K562 (cell line): ENCODE measurements around the gene FTSJ3. TPM values are rescaled to one million over a fixed set of nuclear protein-coding genes. Genes with fewer than 3 reads are reported as not detected.
A peak's percentile ranks its signal among the peaks of the same experiment; 100 is the strongest.

Experiments
- ATAC-seq: fragments of 200-7000 bp; cut with Tn5 transposase; 3 replicates; pipeline ENCODE4 v1.9.1; 2020; ENCODE audit warnings: moderate library complexity
- Bru-seq: library from RNA; stranded (reverse); fragments of 400-500 nt; gene quantifications from one replicate; lab custom pipeline; 2021; lab: Mats Ljungman, UMichigan
- BruChase-seq, 2 experiments: library from RNA; stranded (reverse); fragments of 400-500 nt; gene quantifications; one replicate each; lab custom pipeline; 2021; lab: Mats Ljungman, UMichigan
- BruUV-seq: library from RNA; stranded (reverse); fragments of 400-500 nt; replicated peaks from 2 replicates; lab custom pipeline; 2021; lab: Mats Ljungman, UMichigan
- CTCF ChIA-PET: fragments of 300-600 bp; formaldehyde crosslinking; extraction: SDS; loops from one replicate; lab custom pipeline; 2021; ENCODE audit warnings: low intra/inter-chr PET ratio; lab: Yijun Ruan, JAX
- POLR2A ChIA-PET: fragments of 300-600, 350-650 bp; sonication (Branson Sonifier 250); formaldehyde crosslinking; extraction: SDS; loops from one replicate; lab custom pipeline; 2021; ENCODE audit warnings: antibody characterized with exemption, inconsistent platforms; lab: Yijun Ruan, JAX
- DNase-seq, 4 experiments: peaks; one replicate each; pipeline versions ENCODE4 v3.0.0 to v3.0.0-alpha.2; 2011 to 2018; ENCODE audit warnings: low spot score in 3 of 4, mixed read lengths in 3 of 4; ENCODE audit errors: extremely low read depth in 1 of 4
- FAIRE-seq: peaks from 2 replicates; lab custom pipeline; 2011; peaks lifted over from hg19 to GRCh38; lab: Jason Lieb, UNC
- H2AFZ ChIP-seq: 2 replicates; pipeline ENCODE4 v1.6.0; 2011; ENCODE audit warnings: low read depth, low read length, control low read depth, inconsistent platforms
- H3K27ac ChIP-seq: fragments of 200-600 bp; 3 replicates; pipeline ENCODE4 v1.8.0; 2011; ENCODE audit warnings: low read depth, mild to moderate bottlenecking, control low read depth, inconsistent platforms, low read length, moderate library complexity, mixed read lengths; ENCODE audit errors: extremely low read depth
- H3K27me3 ChIP-seq, 2 experiments: fragments of 300-600 bp in 1 of 2; 2 replicates in 1 of 2; 3 replicates in 1 of 2; pipeline versions ENCODE4 v1.6.0 to v1.8.0; 2011; ENCODE audit warnings: inconsistent platforms in 2 of 2, low read length in 2 of 2, mild to moderate bottlenecking in 1 of 2, mixed read lengths in 1 of 2, moderate library complexity in 1 of 2; ENCODE audit not compliant: control insufficient read depth in 2 of 2, insufficient read depth in 2 of 2
- H3K36me3 ChIP-seq: fragments of 300-600 bp; 3 replicates; pipeline ENCODE4 v1.8.0; 2011; ENCODE audit warnings: mild to moderate bottlenecking, low read length, inconsistent platforms; ENCODE audit not compliant: control insufficient read depth, insufficient read depth
- H3K4me1 ChIP-seq, 2 experiments: fragments of 200-600 bp in 1 of 2; replicated peaks in 1 of 2; 2 replicates in 1 of 2; 3 replicates in 1 of 2; pipeline versions ENCODE4 v1.5.1 to v1.8.0; 2011; ENCODE audit warnings: inconsistent platforms in 2 of 2, low read length in 2 of 2, mild to moderate bottlenecking in 1 of 2, mixed read lengths in 1 of 2, moderate library complexity in 1 of 2; ENCODE audit not compliant: control insufficient read depth in 2 of 2, insufficient read depth in 2 of 2
- H3K4me2 ChIP-seq: 2 replicates; pipeline ENCODE4 v1.6.1; 2011; ENCODE audit warnings: low read length, control low read depth, inconsistent platforms, mixed read lengths; ENCODE audit not compliant: insufficient read depth
- H3K4me3 ChIP-seq: fragments of 200-600 bp; sonication (generic), shearing (Covaris generic); 2 replicates; pipeline ENCODE4 v1.5.1; 2016; ENCODE audit warnings: control low read depth, inconsistent platforms
- H3K79me2 ChIP-seq: fragments of 200-600 bp; 3 replicates; pipeline ENCODE4 v1.8.0; 2011; ENCODE audit warnings: low read length, inconsistent platforms; ENCODE audit not compliant: control insufficient read depth, insufficient read depth
- H3K9ac ChIP-seq, 2 experiments: 2 replicates each; pipeline versions ENCODE4 v1.6.0 to v1.6.1; 2011; ENCODE audit warnings: low read depth in 2 of 2, low read length in 2 of 2, control low read depth in 1 of 2, inconsistent platforms in 1 of 2, mild to moderate bottlenecking in 1 of 2, mixed read lengths in 1 of 2; ENCODE audit not compliant: insufficient read depth in 1 of 2
- H3K9me1 ChIP-seq: one replicate; pipeline ENCODE4 v1.6.0; 2011; ENCODE audit warnings: inconsistent platforms, mild to moderate bottlenecking, low read length, moderate library complexity; ENCODE audit not compliant: control insufficient read depth, insufficient read depth
- H3K9me3 ChIP-seq: replicated peaks from 2 replicates; pipeline ENCODE4 v1.5.1; 2011; ENCODE audit warnings: low read depth, low read length, inconsistent platforms; ENCODE audit not compliant: control insufficient read depth, insufficient read depth
- H4K20me1 ChIP-seq: replicated peaks from 2 replicates; pipeline ENCODE4 v1.6.1; 2011; ENCODE audit warnings: low read length, inconsistent platforms, mixed read lengths; ENCODE audit not compliant: control insufficient read depth, insufficient read depth
- CBFB ChIP-seq: sonication (generic); formaldehyde crosslinking; IDR thresholded peaks from 2 replicates; pipeline ENCODE4 v1.4.0; 2020; ENCODE audit warnings: mild to moderate bottlenecking, missing genetic modification reagents
- CHCHD3 ChIP-seq: fragments of 250-450 bp; sonication (Bioruptor Pico); IDR thresholded peaks from 2 replicates; pipeline ENCODE4 v2.1.2; 2022; ENCODE audit warnings: mild to moderate bottlenecking
- CTCF ChIP-seq, 3 experiments: IDR thresholded peaks in 2 of 3; conservative IDR thresholded peaks in 1 of 3; 2 replicates each; pipeline ENCODE4 v1.5.1; 2011 to 2012; ENCODE audit warnings: low read length in 3 of 3, mild to moderate bottlenecking in 3 of 3, control low read depth in 2 of 3, improper control_type of control experiment in 1 of 3, inconsistent platforms in 1 of 3, low read depth in 1 of 3, mixed read lengths in 1 of 3, moderate library complexity in 1 of 3; ENCODE audit not compliant: insufficient read depth in 2 of 3
- KAT8 ChIP-seq: fragments of 450-650 bp; IDR thresholded peaks from 2 replicates; pipeline ENCODE4 v1.6.1; 2016; ENCODE audit warnings: low read depth, mild to moderate bottlenecking
- KLF6 ChIP-seq: fragments of 250-450 bp; sonication (Bioruptor Pico); IDR thresholded peaks from 2 replicates; pipeline ENCODE4 v1.4.0; 2020; ENCODE audit warnings: mild to moderate bottlenecking, moderate library complexity, borderline replicate concordance
- OTX1 ChIP-seq: fragments of 450-650 bp; formaldehyde crosslinking; IDR thresholded peaks from 2 replicates; pipeline ENCODE4 v1.4.0; 2022; ENCODE audit warnings: mild to moderate bottlenecking
- PCBP1 ChIP-seq: fragments of 200-400 bp; formaldehyde crosslinking; IDR thresholded peaks from 2 replicates; pipeline ENCODE4 v1.6.1; 2018; ENCODE audit warnings: mild to moderate bottlenecking, low read depth, low read length; ENCODE audit not compliant: poor library complexity, severe bottlenecking
- PHB ChIP-seq: fragments of 250-450 bp; sonication (Bioruptor Pico); IDR thresholded peaks from 2 replicates; pipeline ENCODE4 v1.5.0; 2021
- PHTF2 ChIP-seq: fragments of 250-450 bp; sonication (Bioruptor Pico); IDR thresholded peaks from 2 replicates; pipeline ENCODE4 v1.5.0; 2021; ENCODE audit warnings: mild to moderate bottlenecking
- POLR2AphosphoS2 ChIP-seq: IDR thresholded peaks from 2 replicates; pipeline ENCODE4 v1.6.1; 2012; ENCODE audit warnings: low read length, improper control_type of control experiment
- PURB ChIP-seq: sonication (generic); formaldehyde crosslinking; IDR thresholded peaks from 2 replicates; pipeline ENCODE4 v1.9.0; 2021; ENCODE audit warnings: low read depth, mild to moderate bottlenecking, missing genetic modification reagents
- SREBF2 ChIP-seq: sonication (generic); formaldehyde crosslinking; IDR thresholded peaks from 2 replicates; pipeline ENCODE4 v1.4.0; 2020; ENCODE audit warnings: mild to moderate bottlenecking, missing genetic modification reagents
- ZC3H4 ChIP-seq: sonication (generic); formaldehyde crosslinking; IDR thresholded peaks from 2 replicates; pipeline ENCODE4 v1.9.0; 2021; ENCODE audit warnings: missing genetic modification reagents, borderline replicate concordance
- ZNF217 ChIP-seq: sonication (generic); formaldehyde crosslinking; IDR thresholded peaks from 2 replicates; pipeline ENCODE4 v1.8.0; 2022; ENCODE audit warnings: mild to moderate bottlenecking, missing genetic modification reagents
- ZNF586 ChIP-seq: fragments of 450-650 bp; formaldehyde crosslinking; conservative IDR thresholded peaks from 2 replicates; pipeline ENCODE4 v1.4.0; 2020; ENCODE audit warnings: mild to moderate bottlenecking, moderate library complexity
- WGBS: fragments of 100-300 bp; shearing (Covaris generic); methylation state at CpG from one replicate; pipeline ENCODE4 v1.1.6; 2016; ENCODE audit warnings: low coverage, mixed read lengths; ENCODE audit not compliant: insufficient coverage; ENCODE audit errors: missing lambda C conversion rate; 5-methylcytosine and 5-hydroxymethylcytosine counted together
- in situ Hi-C: fragments of 300-500 bp; cut with MboI; formaldehyde crosslinking; loops from 4 replicates; pipeline ENCODE4 v1.15.0; 2018; ENCODE audit warnings: inconsistent platforms, mixed read lengths
- intact Hi-C: fragments of 100-400 bp; cut with micrococcal nuclease; formaldehyde crosslinking; loops from 2 replicates; pipeline ENCODE4 v1.14.2; 2022
- long read RNA-seq, 3 experiments: library from polyadenylated mRNA in 2 of 3; library from RNA in 1 of 3; unstranded in 2 of 3; stranded (forward) in 1 of 3; transcript quantifications; one replicate each; pipeline ENCODE4 v2.0.0, GENCODE V29; 2019 to 2022
- polyA minus RNA-seq, 3 experiments: library from RNA; depleted of rRNA, polyadenylated mRNA; stranded (reverse); fragments of >200 nt; gene quantifications; 2 replicates each; pipeline ENCODE4 v1.2.3, GENCODE V29; 2011
- polyA plus RNA-seq, 8 experiments: library from polyadenylated mRNA; depleted of rRNA in 4 of 8; stranded (reverse) in 5 of 8; unstranded in 3 of 8; fragments of >200 nt; fragmentation: Nextera tagmentation in 2 of 8; fragmentation: Illumina TruSeq in 1 of 8; extraction: Ambion mirVana in 2 of 8; extraction: Trizol in 1 of 8; gene quantifications; 2 replicates each; pipeline versions ENCODE4 v1.2.1 to v1.2.3, GENCODE V29; 2011 to 2014; ENCODE audit warnings: inconsistent platforms in 1 of 8, missing spikeins in 1 of 8
- total RNA-seq, 7 experiments: library from RNA; depleted of rRNA in 6 of 7; stranded (reverse); fragments of >200 nt in 6 of 7; fragmentation: Illumina TruSeq in 2 of 7; extraction: Trizol in 2 of 7; gene quantifications; 2 replicates each; pipeline versions ENCODE4 v1.2.1 to v1.2.3, GENCODE V29; 2011 to 2021; ENCODE audit warnings: low replicate concordance in 1 of 7

FTSJ3 gene
- total RNA-seq (2011; cell fraction: chromatin; rRNA removed; ENCODE audit: low replicate concordance): 162 and 231 TPM in 2 replicates
- 125 and 132 TPM in 2 replicates for total RNA-seq (2011; cell fraction: nucleolus; rRNA removed)
- 98.4 and 106 TPM in 2 replicates for total RNA-seq (2011; cell fraction: nucleoplasm; rRNA removed)
- total RNA-seq (2014; rRNA removed) (54.9 and 65.6 TPM in 2 replicates), total RNA-seq (2014; rRNA removed; fragmentation: Illumina TruSeq; extraction: Trizol) (50.1 and 54.0 TPM in 2 replicates), total RNA-seq (2015; rRNA removed; fragmentation: Illumina TruSeq; extraction: Trizol) (60.7 and 62.2 TPM in 2 replicates), total RNA-seq (2021) (46.1 and 51.8 TPM in 2 replicates), polyA plus RNA-seq (2011; rRNA removed) (36.0 and 42.1 TPM in 2 replicates), polyA plus RNA-seq (2014; fragmentation: Illumina TruSeq; extraction: Trizol) (52.6 and 56.6 TPM in 2 replicates), polyA plus RNA-seq (2014; fragmentation: Nextera tagmentation; extraction: Ambion mirVana) (10 to 100 TPM; 18.0 to 49.3 TPM), polyA plus RNA-seq (2014; rRNA removed) (48.5 and 52.4 TPM in 2 replicates), polyA minus RNA-seq (2011; rRNA and poly(A)+ RNA removed) (51.5 and 77.3 TPM in 2 replicates), Bru-seq, nascent RNA (percentile 89 among the genes with signal in this experiment), BruChase-seq, experiment 1, labeled RNA remaining after a 2-hour chase (percentile 82 among the genes with signal in this experiment), BruChase-seq, experiment 2, labeled RNA remaining after a 6-hour chase (percentile 88 among the genes with signal in this experiment)
- 33.3 and 42.2 TPM in 2 replicates for polyA plus RNA-seq (2011; cell fraction: cytosol; rRNA removed)
- 46.6 and 60.4 TPM in 2 replicates for polyA plus RNA-seq (2011; cell fraction: nucleus; rRNA removed)
- polyA plus RNA-seq (2012): 23.3 and 47.3 TPM in 2 replicates
- 20.1 and 38.2 TPM in 2 replicates for polyA minus RNA-seq (2011; cell fraction: cytosol; rRNA and poly(A)+ RNA removed)
- 56.4 and 69.9 TPM in 2 replicates for polyA minus RNA-seq (2011; cell fraction: nucleus; rRNA and poly(A)+ RNA removed)
- long read RNA-seq, experiment 1, transcript FTSJ3-201 (21 exons, 3,559 nt): major isoform, 179 of 351 reads
- long read RNA-seq, experiment 1, partial matches to known transcripts: 152 of 351 reads
- long read RNA-seq, experiment 1, other reads (novel, unspliced or antisense): 20 of 351 reads
- long read RNA-seq, experiment 2, transcript FTSJ3-201 (21 exons, 3,559 nt): major isoform, 16 of 89 reads
- long read RNA-seq, experiment 2, partial matches to known transcripts: 67 of 89 reads
- long read RNA-seq, experiment 2, other reads (novel, unspliced or antisense): 6 of 89 reads
- long read RNA-seq, experiment 3, transcript FTSJ3-201 (21 exons, 3,559 nt): major isoform, 14 of 37 reads
- long read RNA-seq, experiment 3, partial matches to known transcripts: 19 of 37 reads
- long read RNA-seq, experiment 3, other reads (novel, unspliced or antisense): 4 of 37 reads

- DNase-seq (peak; percentile 82 to 97 (median 88)), ATAC-seq (peak; percentile 94), FAIRE-seq (peak; percentile 96)
- CTCF ChIA-PET: no interaction called here
- Histone ChIP-seq H2AFZ (peak within 1 kb of the TSS; percentile 100), H4K20me1 (no peaks in the 10 kb centered on the region), H3K27me3 (no peaks in the 10 kb centered on the region), H3K9me1 (no peaks in the 10 kb centered on the region), H3K4me2 (peak within 1 kb of the TSS; percentile 99), H3K4me1 (peaks cover 0 to 16% of the 10 kb centered on the region in 2 experiments; a peak in 3 of 5 replicates), H3K4me3 (peak within 1 kb of the TSS; percentile 92), H3K79me2 (peaks cover 51% of the 10 kb centered on the region), H3K36me3 (peaks cover 80% of the 10 kb centered on the region), H3K9ac (peak within 1 kb of the TSS; percentile 97 to 100), H3K9me3 (no peaks in the 10 kb centered on the region), H3K27ac (peak within 1 kb of the TSS; percentile 100)
- in situ Hi-C loops: loop anchor here (25.0 kb wide), 1 partner anchor 390 kb away; the partner anchor contains the start of gene CYB561
- WGBS: under 1% methylated on average over 54 of the region's 58 CpGs
- POLR2A ChIA-PET: interaction anchor here (0.7 to 4.6 kb wide), 20 partner anchors 8 to 93 kb away, joined by 3 to 66 read pairs (median 4); partner anchors contain the start of genes CCDC47, DDX42 and SMARCD2
- BruUV-seq: no TSS peak
- intact Hi-C loops: loop anchor here (1.0 kb wide), 1 partner anchor 16 kb away; no protein-coding TSS in a partner anchor
- TF ChIP-seq PHTF2 (CRISPR knock-in tag) (no peak), KLF6 (CRISPR knock-in tag) (no peak), PCBP1 (peak; percentile 74), ZNF217 (no peak), CTCF (IDR thresholded peaks at IDR 0.05 in 2 of 3, conservative IDR thresholded peaks at IDR 0.05 in 1 of 3; ENCODE audit: insufficient read depth in 2 of 3, low read depth in 1 of 3, low read length in 3 of 3) (peak; percentile 62 to 71 (median 68)), ZNF586 (CRISPR knock-in tag) (no peak), ZC3H4 (CRISPR knock-in tag) (no peak), PHB (CRISPR knock-in tag) (no peak), SREBF2 (CRISPR knock-in tag) (no peak), PURB (no peak), OTX1 (CRISPR knock-in tag) (0 out of 2 replicates have a peak, but pooled peaks have one; percentile 48), KAT8 (no peak), CBFB (CRISPR knock-in tag) (no peak), POLR2AphosphoS2 (no peak; the same call in 1 of the 2 replicates), CHCHD3 (CRISPR knock-in tag) (no peak)
These were observed at the start of gene FTSJ3, which contains the start of gene PSMC5 for GRCh38 chr17:63827002-63827800. Gene FTSJ3, minus strand, starts transcription at chr17:63827663. Its CDS starts 761 bp downstream, at chr17:63826902. Gene PSMC5, plus strand, starts transcription at chr17:63827431. Its CDS starts 60 bp downstream, at chr17:63827491.
